HG02588 (cell line): Measurements from ENCODE around the gene CETP.
A peak's percentile ranks its signal among the peaks of the same experiment; 100 is the strongest.
"Not testable (repeated sequence)": the region's sequence is repeated elsewhere in the genome, so short reads cannot be mapped to it uniquely, and the experiment has no call there.

Experiments
- ATAC-seq: cut with Tn5 transposase; IDR thresholded peaks from one replicate; pipeline ENCODE4 v1.9.1; 2021; ENCODE audit warnings: mild to moderate bottlenecking, moderate library complexity; ENCODE audit not compliant: unreplicated experiment

CETP gene

DNA sequence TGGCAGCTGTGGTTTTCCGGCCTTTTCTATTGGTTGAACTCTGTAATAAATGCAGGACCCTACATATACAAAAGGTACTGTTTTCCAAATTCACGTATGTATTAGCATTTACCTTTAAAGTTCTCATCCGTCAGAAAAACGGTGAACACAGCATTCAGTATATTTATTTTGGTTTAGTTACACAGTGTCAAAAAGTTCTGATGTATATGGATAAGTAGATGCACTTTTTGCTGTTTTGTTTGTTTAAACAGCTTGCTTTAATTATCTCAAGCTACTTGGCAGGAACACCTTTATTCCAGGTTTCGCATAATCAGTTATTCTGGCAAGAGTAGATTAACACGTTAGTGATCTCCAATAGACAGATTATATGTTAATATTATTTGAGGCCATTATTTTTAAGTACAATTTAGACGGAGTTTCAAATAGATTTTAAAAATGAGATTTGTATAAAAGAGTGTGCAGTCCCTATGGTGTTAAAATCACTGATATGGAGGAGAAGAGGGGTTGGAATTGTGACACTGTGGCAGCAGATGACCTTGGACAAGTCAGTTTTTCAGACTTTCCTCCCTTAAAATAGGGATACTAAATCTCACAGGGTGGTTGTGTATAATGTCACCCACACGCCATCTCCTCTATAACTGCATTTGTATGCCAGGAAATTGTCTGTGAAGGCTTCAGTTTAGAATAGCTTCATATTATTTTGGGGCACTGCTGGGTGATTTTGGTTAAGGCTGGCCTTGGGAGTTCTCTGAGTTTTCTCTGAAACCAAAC, 27.7 kb upstream of the CETP start:
- ATAC-seq = no peak

DNA sequence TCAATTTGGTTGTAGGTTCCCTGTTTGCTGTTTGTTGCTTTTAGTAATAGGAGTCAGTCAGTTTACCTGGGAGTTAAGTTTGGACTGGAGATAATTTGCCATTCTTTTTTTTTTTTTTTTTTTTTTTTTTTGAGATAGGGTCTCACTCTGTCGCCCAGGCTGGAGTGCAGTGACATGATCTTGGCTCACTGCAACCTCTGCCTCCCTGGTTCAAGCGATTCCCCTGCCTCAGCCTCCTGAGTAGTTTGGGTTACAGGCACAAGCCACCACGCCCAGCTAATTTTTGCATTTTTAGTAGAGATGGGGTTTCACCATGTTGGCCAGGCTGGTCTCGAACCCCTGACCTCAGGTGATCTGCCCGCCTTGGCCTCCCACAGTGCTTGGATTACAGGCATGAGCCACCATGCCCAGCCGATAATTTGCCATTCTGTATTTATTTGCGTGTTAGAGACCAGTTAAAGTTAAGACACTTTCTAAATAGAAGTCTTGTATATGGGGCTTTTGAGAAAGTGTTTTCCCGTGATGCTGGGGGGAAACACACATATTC, 27.1 kb upstream of the CETP start:
- not testable (repeated sequence) for ATAC-seq

DNA sequence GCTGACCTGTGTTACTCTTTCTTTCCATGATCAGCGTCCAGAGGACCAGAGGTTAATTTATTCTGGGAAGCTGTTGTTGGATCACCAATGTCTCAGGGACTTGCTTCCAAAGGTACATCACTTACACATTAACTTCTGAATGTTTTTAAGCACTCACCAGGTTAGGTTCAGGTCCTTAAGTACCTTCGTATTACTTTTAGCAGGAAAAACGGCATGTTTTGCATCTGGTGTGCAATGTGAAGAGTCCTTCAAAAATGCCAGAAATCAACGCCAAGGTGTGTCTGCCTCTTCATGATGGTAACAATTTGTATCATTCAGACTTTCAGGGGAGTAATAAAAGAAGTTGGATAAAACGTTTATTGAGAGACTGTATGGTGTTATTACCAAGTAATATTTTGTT, 26.5 kb upstream of the CETP start:
- no peak for ATAC-seq

DNA sequence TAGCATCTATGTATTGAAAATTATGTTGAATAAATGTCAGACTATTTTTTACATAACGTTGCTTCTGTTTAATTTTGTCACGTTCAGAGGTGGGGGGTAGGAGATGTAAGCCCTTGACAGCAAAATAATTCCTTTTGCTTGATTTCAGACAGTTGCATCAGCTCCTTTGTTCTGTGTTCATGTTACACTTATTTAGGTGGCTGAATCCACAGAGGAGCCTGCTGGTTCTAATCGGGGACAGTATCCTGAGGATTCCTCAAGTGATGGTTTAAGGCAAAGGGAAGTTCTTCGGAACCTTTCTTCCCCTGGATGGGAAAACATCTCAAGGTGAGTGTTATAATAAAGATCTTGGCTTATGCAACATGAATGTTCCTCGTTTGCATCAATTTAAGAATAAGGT, 25.3 kb upstream of the CETP start:
- no peak for ATAC-seq

DNA sequence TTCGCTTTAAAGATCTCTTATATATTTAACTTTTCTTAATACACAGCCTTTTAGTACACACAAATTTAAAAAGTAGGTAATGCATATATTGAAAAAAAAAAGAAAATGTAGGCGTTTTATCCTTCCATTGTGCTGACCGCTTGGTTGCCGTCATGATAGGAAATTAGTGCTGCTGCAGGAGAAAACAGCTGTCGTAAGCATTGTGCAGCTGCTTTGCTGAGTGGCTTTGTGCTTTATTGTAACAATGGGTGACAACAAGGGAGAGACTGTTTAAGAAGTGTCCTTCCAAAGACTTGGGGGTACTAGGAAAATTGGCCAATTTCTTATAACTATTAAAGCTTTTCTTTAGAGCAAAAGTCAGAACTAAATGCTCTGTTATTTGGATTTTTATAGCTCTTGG, 24.8 kb upstream of the CETP start:
- no peak for ATAC-seq

DNA sequence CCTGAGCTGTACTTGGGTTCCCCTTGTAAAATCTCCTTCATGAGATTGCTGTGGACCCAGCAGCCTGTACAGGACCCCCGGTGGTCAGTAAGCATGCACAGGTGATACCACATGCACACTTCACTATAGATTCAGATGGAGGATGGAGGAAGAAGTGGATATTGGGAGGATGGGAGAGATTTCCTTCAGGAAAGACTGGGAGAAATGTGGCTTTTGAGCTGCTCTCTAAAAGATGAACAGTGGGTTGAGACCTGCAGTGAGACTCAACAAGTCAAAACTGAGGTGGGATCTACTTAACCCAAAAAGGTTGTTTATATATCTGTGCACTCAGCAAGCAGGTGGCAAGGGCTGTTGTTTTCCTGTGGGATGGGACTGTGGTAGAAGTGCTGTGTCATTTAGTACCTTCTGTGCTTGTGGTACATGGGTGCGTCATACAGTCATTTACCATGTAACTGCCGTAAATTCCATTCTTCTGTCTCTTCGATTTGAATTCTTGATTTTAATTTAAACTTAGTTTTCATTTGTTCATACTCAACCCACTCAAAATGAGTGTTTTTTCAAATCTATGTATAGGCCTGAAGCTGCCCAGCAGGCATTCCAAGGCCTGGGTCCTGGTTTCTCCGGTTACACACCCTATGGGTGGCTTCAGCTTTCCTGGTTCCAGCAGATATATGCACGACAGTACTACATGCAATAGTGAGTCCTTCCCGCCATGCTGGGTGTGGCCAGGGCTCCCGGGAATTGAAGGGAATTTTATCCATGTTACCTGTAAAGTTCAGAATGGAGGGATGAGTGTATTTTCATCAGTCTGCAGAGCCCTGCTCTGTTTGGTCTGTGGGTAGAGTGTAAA, 22.9 kb upstream of the CETP start:
- ATAC-seq = no peak

DNA sequence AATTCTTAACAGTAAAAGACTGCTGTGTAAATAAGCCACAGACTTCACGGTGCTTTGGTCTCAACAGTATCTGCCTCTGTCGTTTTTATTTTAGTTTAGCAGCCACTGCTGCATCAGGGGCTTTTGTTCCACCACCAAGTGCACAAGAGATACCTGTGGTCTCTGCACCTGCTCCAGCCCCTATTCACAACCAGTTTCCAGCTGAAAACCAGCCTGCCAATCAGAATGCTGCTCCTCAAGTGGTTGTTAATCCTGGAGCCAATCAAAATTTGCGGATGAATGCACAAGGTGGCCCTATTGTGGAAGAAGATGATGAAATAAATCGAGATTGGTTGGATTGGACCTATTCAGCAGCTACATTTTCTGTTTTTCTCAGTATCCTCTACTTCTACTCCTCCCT, 21.9 kb upstream of the CETP start:
- no peak for ATAC-seq

DNA sequence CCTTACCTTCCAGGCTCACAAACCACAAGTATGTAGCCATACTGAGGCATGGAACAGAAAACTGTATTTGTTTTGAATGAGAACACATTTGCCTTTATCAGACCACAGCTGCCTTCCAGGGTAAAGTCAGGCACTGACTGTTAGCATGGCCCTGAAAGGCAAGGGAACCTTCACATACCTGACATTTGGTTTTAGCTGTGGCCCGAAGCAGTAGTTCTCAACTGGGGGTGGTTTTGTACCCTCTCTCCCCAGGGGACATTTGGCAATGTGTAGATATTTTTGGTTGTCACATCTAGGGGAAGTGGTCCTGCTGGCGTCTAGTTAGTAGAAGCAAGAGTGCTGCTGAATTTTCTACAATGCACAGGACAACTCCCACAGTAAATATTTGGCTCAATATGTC, 20.7 kb upstream of the CETP start:
- ATAC-seq = no peak

DNA sequence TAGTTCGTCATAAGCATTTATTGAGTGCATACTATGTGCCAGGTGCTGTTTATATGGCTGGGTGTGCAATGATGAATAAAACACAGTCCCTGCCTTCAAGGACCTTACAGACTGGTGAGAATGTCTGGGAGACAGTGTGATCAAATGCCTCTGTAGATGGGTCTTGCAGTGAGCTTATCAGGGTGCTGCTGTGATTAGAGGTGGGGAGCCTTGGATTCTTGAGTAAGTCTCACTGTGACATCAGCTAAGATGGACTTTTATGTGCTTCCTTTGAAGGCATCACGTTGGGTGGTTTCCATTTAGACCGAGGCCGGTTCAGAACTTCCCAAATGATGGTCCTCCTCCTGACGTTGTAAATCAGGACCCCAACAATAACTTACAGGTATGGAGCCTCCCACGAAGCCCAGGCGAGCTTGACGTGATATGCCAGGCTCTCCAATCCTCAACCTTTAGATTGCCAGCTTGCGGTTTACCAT, 19.9 kb upstream of the CETP start:
- no peak for ATAC-seq

DNA sequence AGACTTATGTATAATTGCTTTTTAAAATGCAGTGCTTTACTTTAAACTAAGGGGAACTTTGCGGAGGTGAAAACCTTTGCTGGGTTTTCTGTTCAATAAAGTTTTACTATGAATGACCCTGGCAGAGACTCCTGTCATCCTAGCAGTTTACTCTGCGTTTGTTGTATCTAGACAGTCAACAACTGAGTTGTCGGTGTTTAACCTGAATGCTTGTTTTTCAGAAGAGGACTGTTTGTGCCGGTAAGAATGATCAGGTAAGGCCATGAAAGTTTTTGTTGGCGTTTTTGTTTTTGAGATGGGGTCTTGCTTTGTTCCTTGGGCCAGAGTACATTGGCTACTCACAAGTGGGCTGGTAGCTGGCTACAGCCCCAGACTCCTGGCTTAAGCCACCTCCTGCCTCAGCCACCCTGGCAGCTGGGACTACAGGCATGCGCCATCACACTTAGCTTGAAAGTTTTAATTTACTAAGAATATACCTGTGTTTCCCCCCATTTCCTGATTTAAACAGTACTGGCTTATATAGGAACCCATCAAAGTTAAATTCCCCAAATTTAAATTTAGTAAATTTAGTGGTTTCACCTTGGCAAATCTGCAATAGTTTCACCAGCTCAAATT, 17.9 kb upstream of the CETP start:
- no peak for ATAC-seq

DNA sequence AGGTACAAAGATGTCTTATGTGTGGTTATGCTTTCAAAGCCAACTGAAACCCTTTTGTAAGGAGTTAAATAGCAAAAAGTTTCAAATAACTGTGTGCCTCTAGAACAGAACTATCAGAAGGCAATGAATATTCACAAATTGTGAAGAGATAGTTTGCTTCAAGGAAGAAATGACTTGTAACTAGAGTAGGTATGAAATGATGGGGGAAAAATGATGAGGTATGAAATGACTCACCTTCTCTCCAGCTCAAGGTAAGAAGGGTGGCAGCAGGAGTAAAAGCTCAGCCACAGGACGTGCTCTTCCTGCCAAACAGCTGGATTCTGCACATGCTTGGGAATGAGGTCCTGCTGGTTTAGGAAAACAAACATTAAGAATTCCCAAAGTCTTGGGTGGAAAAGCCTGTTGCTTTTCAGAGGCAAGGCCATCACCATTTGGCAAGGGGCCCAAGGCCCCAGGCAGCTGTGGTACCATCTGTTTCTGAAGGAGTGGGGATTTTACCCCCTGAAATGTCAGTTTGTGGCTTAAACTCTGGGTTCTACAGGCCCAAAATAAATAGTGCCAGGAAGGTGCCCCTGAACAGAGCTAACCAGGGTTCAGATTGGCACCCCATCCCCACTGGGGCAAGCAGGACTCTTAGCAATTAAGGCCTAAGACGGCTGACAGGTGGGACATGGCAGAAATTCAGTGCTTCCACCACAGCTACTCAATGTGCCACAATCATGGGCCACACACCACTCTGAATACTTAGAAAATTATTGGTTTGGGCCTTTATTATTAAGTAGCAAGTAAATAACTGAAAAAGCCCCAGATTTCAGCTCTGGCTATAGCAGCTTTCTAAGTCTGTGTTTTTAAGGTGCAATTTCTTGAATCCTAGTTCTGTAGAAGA, 16.6 kb upstream of the CETP start:
- peak; percentile 24 for ATAC-seq

DNA sequence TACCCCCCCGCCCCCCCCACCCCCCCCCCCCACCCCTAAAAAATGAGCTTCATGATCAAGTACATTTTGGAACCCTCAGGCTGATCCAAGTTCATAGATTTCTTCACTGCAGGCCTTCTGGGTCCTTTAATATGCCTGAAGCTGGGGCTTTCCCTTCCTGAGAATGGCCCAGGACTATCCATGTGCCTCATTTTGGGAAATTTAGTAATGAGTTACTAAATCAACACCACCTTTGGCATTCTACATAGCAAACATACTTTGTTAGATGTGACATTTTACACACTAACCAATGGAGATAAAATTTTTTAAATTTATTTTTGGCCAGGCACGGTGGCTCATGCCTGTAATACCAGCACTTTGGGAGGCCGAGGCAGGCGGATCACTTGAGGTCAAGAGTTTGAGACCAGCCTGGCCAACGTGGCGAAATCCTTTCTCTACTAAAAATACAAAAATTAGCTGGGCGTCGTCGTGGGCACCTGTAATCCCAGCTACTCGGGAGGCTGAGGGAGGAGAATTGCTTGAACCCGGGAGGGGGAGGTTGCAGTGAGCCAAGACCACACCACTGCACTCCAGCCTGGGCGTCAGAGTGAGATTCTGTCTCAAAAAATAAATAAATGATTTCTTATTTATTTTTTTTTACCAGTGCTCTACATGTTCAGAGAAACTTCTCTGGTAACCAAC, 15.8 kb upstream of the CETP start:
- ATAC-seq = no peak

DNA sequence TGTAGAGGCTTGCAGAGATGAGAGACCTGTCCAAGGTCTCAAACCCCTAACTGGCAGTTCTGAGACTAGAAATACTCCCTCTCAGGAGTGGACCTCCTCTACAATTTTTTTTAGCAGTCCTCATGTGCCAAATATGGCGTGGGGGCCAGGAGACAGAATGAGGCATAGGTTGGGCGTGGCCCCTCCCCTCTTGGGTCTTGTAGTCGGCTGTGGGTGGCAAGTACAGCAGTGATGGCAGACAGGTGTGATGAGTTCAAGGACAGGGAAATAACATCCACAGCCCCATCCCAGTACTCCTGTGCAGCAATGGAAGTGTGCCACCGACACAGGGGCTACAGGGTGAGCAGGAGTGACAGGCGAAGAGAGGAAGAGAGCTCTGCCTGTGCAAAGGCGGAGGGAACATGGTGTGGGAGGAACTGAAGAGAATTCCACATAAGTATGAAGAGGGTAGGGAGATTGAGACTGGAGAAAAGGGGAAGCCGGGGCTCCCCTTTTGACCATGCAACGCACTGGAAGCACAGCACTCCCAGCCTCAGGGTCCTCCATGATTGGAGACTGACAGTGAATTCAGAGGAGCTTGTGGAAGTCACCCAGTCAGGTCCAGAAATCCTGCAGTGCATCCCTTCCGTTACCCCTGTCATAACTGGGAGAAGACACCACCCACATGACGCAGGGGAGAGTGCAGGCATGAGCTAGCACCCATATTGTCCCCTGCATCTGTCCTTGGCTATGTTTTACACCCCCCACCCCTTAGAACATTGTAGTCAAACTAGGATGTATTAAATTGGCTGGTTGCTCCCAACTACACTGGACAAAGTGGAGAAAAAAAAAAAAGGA, 14.8 kb upstream of the CETP start:
- ATAC-seq = no peak

DNA sequence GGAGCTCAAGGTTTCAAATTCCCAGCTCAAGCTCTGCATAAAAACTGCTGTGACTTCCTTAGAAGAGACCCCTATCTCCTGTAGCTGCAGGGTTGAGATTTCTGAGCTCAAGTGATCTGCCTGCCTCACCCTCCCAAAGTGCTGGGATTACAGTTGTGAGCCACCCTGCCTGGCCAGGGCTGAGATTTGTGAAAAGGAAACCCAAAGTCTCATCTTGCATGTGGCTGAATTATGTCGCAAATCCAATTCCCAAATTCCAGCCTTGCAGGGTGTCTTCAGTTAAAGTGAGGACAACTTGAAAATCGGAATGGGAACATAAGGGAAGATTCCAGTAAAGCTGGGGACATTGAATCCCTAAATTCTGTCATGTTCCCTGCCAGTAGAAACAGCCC, 14.2 kb upstream of the CETP start:
- no peak for ATAC-seq

DNA sequence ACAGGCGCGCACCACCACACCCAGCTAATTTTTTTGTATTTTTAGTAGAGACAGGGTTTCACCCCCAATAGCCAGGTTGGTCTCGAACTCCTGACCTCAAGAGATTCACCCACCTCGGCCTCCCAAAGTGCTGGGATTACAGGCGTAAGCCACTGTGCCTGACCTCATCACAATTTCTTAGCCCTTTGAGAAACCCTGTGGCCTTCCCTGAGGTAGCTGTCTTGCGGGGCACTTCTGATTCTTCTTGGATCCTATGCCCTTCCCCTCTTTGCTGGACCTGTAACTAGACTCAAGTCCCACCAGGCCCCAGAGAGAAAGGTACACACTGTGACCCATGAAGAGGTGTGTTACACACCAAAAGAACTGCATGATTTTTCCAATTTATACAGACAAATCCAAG, 13.5 kb upstream of the CETP start:
- no peak for ATAC-seq

DNA sequence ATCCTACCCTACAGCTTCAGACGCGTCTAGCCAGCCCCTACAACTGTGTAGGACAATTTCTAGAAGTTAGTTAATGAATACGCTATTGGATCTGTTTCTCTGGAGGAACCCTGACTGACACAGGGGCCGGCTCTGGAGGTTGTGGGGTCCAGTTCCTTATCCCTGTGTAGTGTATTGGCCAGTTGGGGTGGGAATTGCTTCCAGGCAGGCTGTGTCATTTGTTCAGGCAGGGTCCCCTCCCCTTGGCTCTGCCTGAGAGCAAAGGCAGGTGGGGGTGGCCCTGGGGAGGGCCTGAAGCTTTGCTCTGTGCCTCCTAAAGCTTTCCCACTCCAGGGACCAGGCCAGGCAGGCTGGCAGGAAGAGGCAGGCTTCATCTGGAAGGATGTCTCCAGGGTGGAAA, 11.7 kb upstream of the CETP start:
- no peak for ATAC-seq

DNA sequence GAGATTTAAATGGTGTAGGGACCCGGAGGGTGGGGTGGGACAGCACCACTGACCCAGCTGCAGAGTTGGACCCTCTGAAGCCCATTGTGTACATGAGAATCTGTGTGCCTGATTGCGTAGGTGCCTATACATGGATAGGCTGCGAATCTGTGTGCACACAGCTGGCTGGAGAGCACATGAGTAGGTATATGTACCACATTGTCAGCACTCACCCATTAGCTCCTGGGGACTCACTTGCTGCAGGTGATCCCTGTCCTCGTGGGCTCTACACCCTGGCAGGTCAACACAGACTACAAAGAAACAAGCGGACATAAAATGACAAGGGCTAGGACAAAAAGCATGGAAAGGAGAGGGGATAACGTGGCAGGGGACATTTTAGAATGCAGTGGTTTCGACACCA, 11.3 kb upstream of the CETP start:
- no peak for ATAC-seq

DNA sequence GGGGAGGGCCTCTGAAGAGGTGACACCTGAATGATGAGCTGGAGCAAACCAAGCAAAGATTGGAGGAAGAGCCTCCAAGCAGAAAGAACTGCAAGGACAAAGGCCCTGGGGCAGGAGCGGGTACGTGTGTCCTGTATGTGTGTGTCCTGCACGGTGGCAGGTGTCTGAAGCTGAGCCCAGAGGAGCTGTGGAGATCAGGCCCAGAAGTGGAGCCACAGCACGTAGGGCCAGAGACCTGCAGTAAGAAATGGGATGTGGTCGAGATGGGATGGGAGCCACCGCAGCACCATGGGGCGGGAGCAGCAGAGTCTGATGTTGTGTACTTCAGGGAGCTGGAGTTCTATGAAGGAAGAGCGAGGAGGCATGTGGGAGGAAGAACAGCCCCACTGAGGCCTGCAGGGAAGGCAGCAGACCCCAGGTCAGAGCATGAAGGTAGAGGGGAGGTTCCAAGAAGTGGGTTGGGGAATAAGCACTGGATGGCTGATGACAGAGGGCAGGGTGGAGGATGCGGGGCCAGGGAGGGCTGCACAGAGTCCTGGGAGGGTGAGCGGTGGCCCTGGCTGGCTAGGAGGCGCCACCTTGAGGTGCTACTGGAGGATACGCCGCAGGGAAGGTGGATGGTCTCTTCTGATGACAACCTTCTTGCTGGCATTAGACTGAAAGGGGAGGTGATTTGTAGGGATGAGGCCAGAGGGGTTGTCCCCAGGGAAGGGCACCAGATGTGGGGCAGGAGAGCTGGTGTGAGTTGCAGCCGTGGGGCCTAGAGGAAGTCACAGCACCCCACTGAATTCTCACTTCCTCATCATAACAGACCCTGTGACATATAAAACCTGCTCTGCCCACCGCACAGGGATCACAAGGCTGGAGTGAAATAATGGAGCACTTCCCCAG, 10.6 kb upstream of the CETP start:
- peak; percentile 37 for ATAC-seq
